ENCODE results near the gene KLC4. TPM values are rescaled to one million over a fixed set of nuclear protein-coding genes. Genes with fewer than 3 reads are reported as not detected.

Gene KLC4
- total and polyA plus RNA-seq, 9 donors: 14.7 to 29.8 (median 24.7) TPM

GRCh38 chr6:43052225-43052841 lies 7.1 kb upstream of the KLC4 start:
- H3K9me3 ChIP-seq: no peaks in the 10 kb centered on the region
- DNase-seq: peak in 2 of 5 donors; percentile 42 to 60
- H3K27ac ChIP-seq: peak overlapping the region in 1 of 2 donors; percentile 96
- no peaks in the 10 kb centered on the region for H3K27me3 ChIP-seq
- no peak overlapping the region for H3K4me3 ChIP-seq
- intact Hi-C loops (cut with DNase I): no loop called here
- WGBS, 3 donors: 60 to 71% (median 63%) methylated on average over 19 of the region's 19 CpGs
- H3K4me1 ChIP-seq (ENCODE audit: insufficient read depth): peaks cover 14% of the 10 kb centered on the region
- TF ChIP-seq POLR2A (IDR thresholded peaks at IDR 0.05): no peak
- no peak for TF ChIP-seq EP300 (IDR thresholded peaks at IDR 0.05)
- TF ChIP-seq CTCF (IDR thresholded peaks at IDR 0.05): no peak
- no peaks in the 10 kb centered on the region for H3K36me3 ChIP-seq

- H3K4me1 ChIP-seq (ENCODE audit: insufficient read depth): peaks cover 14% of the 10 kb centered on the region
- intact Hi-C loops (cut with DNase I): no loop called here
- DNase-seq: peak in 4 of 5 donors; percentile 38 to 64 (median 48)
- H3K4me3 ChIP-seq: peak overlapping the region; percentile 79
- H3K27me3 ChIP-seq: no peaks in the 10 kb centered on the region
- peak overlapping the region; percentile 66 to 96 for H3K27ac ChIP-seq
- TF ChIP-seq POLR2A (IDR thresholded peaks at IDR 0.05): no peak
- TF ChIP-seq CTCF (IDR thresholded peaks at IDR 0.05): no peak
- TF ChIP-seq EP300 (IDR thresholded peaks at IDR 0.05): no peak
- no peaks in the 10 kb centered on the region for H3K36me3 ChIP-seq
- 5 to 11% (median 9%) methylated on average over 22 of the region's 22 CpGs for WGBS, 3 donors
- no peaks in the 10 kb centered on the region for H3K9me3 ChIP-seq
Measured at GRCh38 chr6:43052842-43053544, 6.4 kb upstream of the KLC4 start.

- peaks cover 19% of the 10 kb centered on the region for H3K4me1 ChIP-seq (ENCODE audit: insufficient read depth)
- no peaks in the 10 kb centered on the region for H3K27me3 ChIP-seq
- H3K27ac ChIP-seq: peak within 1 kb of the TSS; percentile 66 to 96
- H3K4me3 ChIP-seq: peak within 1 kb of the TSS; percentile 79
- TF ChIP-seq POLR2A (IDR thresholded peaks at IDR 0.05) (peak; percentile 77), EP300 (IDR thresholded peaks at IDR 0.05) (no peak), CTCF (IDR thresholded peaks at IDR 0.05) (no peak)
- no peaks in the 10 kb centered on the region for H3K36me3 ChIP-seq
- 0 to 1% (median 0%) methylated on average over 41 to 45 of the region's 45 CpGs for WGBS, 3 donors
- H3K9me3 ChIP-seq: no peaks in the 10 kb centered on the region
- intact Hi-C loops (cut with DNase I): no loop called here
- DNase-seq: peak; percentile 92 to 95 (median 93)
Measured at GRCh38 chr6:43053545-43054205, 5.8 kb upstream of the KLC4 start, which contains the start of gene CUL7. Gene CUL7 (minus strand): TSS chr6:43053851. CDS start chr6:43052788, 1,063 bp downstream.

GRCh38 chr6:43054206-43054943 lies 5.1 kb upstream of the KLC4 start:
- Histone ChIP-seq H3K9me3 (no peaks in the 10 kb centered on the region), H3K36me3 (no peaks in the 10 kb centered on the region), H3K27me3 (no peaks in the 10 kb centered on the region), H3K4me1 (ENCODE audit: insufficient read depth) (peaks cover 19% of the 10 kb centered on the region), H3K4me3 (peak overlapping the region; percentile 79), H3K27ac (peak overlapping the region; percentile 66 to 96)
- WGBS, 3 donors: 42 to 54% (median 45%) methylated on average over 17 of the region's 17 CpGs
- intact Hi-C loops (cut with DNase I): no loop called here
- TF ChIP-seq POLR2A (IDR thresholded peaks at IDR 0.05) (no peak), EP300 (IDR thresholded peaks at IDR 0.05) (no peak), CTCF (IDR thresholded peaks at IDR 0.05) (no peak)
- peak; percentile 41 to 70 (median 57) for DNase-seq

Data from ovary (tissue), 9 donors.